Heart left ventricle (tissue), 16 donors: Measurements from ENCODE around the gene CCL1. TPM values are rescaled to one million over a fixed set of nuclear protein-coding genes. Genes with fewer than 3 reads are reported as not detected.
A peak's percentile ranks its signal among the peaks of the same experiment; 100 is the strongest.

Experiments
- ATAC-seq, 4 donors: fragments of 200-7000 bp; cut with Tn5 transposase; one replicate each; pipeline ENCODE4 v1.9.1; 2020 to 2022; ENCODE audit warnings: moderate library complexity in 4 of 4, mild to moderate bottlenecking in 3 of 4, moderate number of reproducible peaks in 1 of 4
- DNase-seq, 5 donors: peaks; one replicate each; pipeline ENCODE4 v3.0.0-alpha.2; 2020
- H3K27ac ChIP-seq, 12 donors: fragments of 200-600 bp; sonication (generic) in 4 of 12; one replicate each; pipeline versions ENCODE4 v1.5.0 to v1.8.0; 2016 to 2022; ENCODE audit warnings: mild to moderate bottlenecking in 2 of 12
- H3K27me3 ChIP-seq, 9 donors: fragments of 200-600 bp; sonication (generic) in 2 of 9; one replicate each; pipeline versions ENCODE4 v1.5.1 to v1.8.0; 2016 to 2022; ENCODE audit warnings: mild to moderate bottlenecking in 3 of 9
- H3K36me3 ChIP-seq, 9 donors: fragments of 200-600 bp; sonication (generic) in 2 of 9; one replicate each; pipeline versions ENCODE4 v1.5.0 to v1.8.0; 2018 to 2022; ENCODE audit warnings: mild to moderate bottlenecking in 2 of 9
- H3K4me1 ChIP-seq, 12 donors: fragments of 200-600 bp; sonication (generic) in 4 of 12; one replicate each; pipeline versions ENCODE4 v1.5.0 to v1.8.0; 2016 to 2022; ENCODE audit warnings: mild to moderate bottlenecking in 3 of 12
- H3K4me3 ChIP-seq, 12 donors: fragments of 200-600 bp; sonication (generic) in 4 of 12; one replicate each; pipeline versions ENCODE4 v1.5.0 to v1.8.0; 2017 to 2022; ENCODE audit warnings: mild to moderate bottlenecking in 9 of 12, moderate library complexity in 4 of 12
- H3K9me3 ChIP-seq, 12 donors: fragments of 200-600 bp; sonication (generic) in 4 of 12; one replicate each; pipeline versions ENCODE4 v1.5.0 to v1.8.0; 2016 to 2022; ENCODE audit warnings: mild to moderate bottlenecking in 1 of 12
- POLR2A ChIP-seq, 2 donors: fragments of 450-650 bp; IDR thresholded peaks; one replicate each; pipeline ENCODE4 v1.6.1; 2017; ENCODE audit warnings: antibody characterized with exemption in 2 of 2, mild to moderate bottlenecking in 2 of 2, moderate library complexity in 2 of 2
- WGBS, 4 donors: extraction: QIAGEN DNeasy Blood & Tissue Kit in 2 of 4; methylation state at CpG; one replicate each; pipeline versions ENCODE4 v1.1.5 to v1.1.7; 2013 to 2018; 5-methylcytosine and 5-hydroxymethylcytosine counted together
- intact Hi-C, 10 donors: fragments of 100-400 bp; cut with DNase I; formaldehyde crosslinking; loops; one replicate each; pipeline versions ENCODE4 v1.11.1 to v1.14.2; 2022
- polyA plus RNA-seq, 2 donors: library from polyadenylated mRNA; stranded (reverse); fragments of 200-250 nt; gene quantifications; one replicate each; pipeline ENCODE4 v1.2.3, GENCODE V29; 2013
- total RNA-seq, 9 donors: library from RNA; depleted of rRNA in 2 of 9; stranded (reverse); fragments of >200 nt in 2 of 9; fragmentation: NEBNext Ultra II Directional in 3 of 9; extraction: Animal tissue kit (Norgen Biotek cat#: 25700) in 3 of 9; gene quantifications; one replicate each; pipeline versions ENCODE4 v1.1.0 to v1.2.4, GENCODE V29; 2016 to 2023
- TF ChIP-seq, protein P1 (sequence below), 12 donors: fragments of 200-600 bp; sonication (generic) in 4 of 12; IDR thresholded peaks; one replicate each; pipeline versions ENCODE4 v1.5.0 to v1.8.0; 2018 to 2022; ENCODE audit warnings: antibody characterized with exemption in 12 of 12, mild to moderate bottlenecking in 5 of 12
- donor health status: ischemic (EF 13 %, LVEDD 7.1; RV severe dilation, severe dysfunction).
- donor health status: healthy with polysubstance abuse.
- donor health status: DM: no; HTN: yes; CAD: no.
- donor health status: DM: no; HTN: no; CAD: no.
- donor health status: ischemic (EF 25% LVEDD 6.9; RV normal size, moderate dysfunction).
- donor health status: ischemic (EF 25% LVEDD 5.7; RV mildly dilated, moderate dysfunction).
- donor health status: healthy.
- donor health status: DM: yes; HTN: yes; CAD: no.
- donor health status: ischemic (EF 35%, LVEDD 5.7; RV mildly dilated, moderate dysfunction).
- donor health status: nonischemic (EF 11% LVEDD 7.7; RV severe dilation, severe dysfunction).
- donor health status: DM: yes; HTN: yes; CAD: no.
- donor health status: PGD.
- donor health status: ischemic (EF 29% LVEDD 5.4; RV normal size, mild dysfunction).
- donor health status: nonischemic (EF 23%, LVEDD 6.1; RV moderate dilation, normal function).

Gene CCL1
- total and polyA plus RNA-seq, 11 donors = not detected

DNA sequence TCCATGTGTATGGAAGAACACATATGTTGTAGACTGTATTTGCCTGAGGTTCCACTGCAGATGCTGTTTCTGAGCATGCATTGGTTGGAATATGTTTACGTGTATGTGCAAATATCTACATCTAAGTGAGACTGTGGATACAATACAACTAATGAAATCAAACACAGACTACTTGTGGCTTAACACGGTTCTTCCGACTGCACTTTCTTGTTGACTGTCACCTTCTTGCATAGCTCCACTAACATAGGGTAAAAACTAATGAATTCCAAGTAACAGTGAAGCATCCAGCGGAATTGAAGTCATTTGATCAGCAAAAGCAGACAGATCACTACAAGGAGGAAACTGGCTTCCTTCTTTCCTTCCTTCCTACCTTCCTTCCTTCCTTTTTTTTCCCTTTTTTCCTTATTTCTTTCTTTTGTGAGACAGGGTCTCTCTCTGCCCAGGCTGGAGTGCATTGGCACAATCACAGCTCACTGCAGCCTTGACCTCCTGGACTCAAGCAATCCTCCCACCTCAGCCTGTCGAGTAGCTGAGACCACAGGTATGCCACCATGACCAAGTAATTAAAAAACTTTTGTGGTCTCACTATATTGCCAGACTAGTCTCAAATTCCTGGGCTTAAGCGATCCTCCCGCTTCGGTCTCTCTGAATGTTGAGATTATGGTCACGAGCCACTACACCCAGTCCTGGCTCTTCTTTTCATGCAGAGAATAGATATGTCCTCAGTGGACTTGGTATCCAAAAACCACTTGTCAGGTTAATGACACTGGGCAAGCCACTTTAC is 22.0 kb upstream of the CCL1 start:
- Histone ChIP-seq H3K27me3 (peaks cover 0 to 16% (median 4%) of the 10 kb centered on the region in 9 donors), H3K4me1 (peaks cover 0 to 35% (median 0%) of the 10 kb centered on the region in 12 donors), H3K27ac (no peak overlapping the region), H3K9me3 (no peaks in the 10 kb centered on the region), H3K36me3 (no peaks in the 10 kb centered on the region), H3K4me3 (no peak overlapping the region)
- intact Hi-C loops = no loop called here
- no peak for TF ChIP-seq POLR2A (IDR thresholded peaks at IDR 0.05)
- TF ChIP-seq, protein P1, sequence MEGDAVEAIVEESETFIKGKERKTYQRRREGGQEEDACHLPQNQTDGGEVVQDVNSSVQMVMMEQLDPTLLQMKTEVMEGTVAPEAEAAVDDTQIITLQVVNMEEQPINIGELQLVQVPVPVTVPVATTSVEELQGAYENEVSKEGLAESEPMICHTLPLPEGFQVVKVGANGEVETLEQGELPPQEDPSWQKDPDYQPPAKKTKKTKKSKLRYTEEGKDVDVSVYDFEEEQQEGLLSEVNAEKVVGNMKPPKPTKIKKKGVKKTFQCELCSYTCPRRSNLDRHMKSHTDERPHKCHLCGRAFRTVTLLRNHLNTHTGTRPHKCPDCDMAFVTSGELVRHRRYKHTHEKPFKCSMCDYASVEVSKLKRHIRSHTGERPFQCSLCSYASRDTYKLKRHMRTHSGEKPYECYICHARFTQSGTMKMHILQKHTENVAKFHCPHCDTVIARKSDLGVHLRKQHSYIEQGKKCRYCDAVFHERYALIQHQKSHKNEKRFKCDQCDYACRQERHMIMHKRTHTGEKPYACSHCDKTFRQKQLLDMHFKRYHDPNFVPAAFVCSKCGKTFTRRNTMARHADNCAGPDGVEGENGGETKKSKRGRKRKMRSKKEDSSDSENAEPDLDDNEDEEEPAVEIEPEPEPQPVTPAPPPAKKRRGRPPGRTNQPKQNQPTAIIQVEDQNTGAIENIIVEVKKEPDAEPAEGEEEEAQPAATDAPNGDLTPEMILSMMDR (IDR thresholded peaks at IDR 0.05) = no peak
- WGBS, 4 donors = 62 to 77% (median 70%) methylated on average over 9 of the region's 9 CpGs
- DNase-seq = no peak
- ATAC-seq = no peak

DNA sequence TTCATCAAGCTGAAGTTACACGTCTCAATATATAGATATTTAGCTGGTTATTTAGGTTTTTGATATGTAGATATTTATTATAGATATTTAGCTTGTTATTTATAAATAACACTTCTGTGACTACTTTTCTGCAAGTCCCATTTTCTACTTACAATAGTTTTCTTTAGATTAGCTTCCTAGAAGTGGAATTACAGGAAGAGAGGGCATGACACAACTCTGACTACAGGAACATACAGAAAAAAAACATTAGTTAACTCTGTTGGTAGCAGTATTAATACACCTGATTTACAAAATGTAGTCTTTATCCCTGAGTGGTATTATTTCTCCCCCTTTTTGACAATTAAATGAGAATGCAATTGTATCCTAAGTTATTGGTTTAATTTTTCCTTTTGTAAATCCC is 21.2 kb upstream of the CCL1 start:
- DNase-seq (no peak), ATAC-seq (no peak)
- WGBS, 4 donors = 74 to 78% (median 76%) methylated on average over 1 of the region's 1 CpG
- Histone ChIP-seq H3K4me1 (peaks cover 0 to 37% (median 0%) of the 10 kb centered on the region in 12 donors), H3K27ac (no peak overlapping the region), H3K36me3 (no peaks in the 10 kb centered on the region), H3K4me3 (no peak overlapping the region), H3K27me3 (peaks cover 0 to 19% (median under 1%) of the 10 kb centered on the region in 9 donors), H3K9me3 (no peaks in the 10 kb centered on the region)
- no peak for TF ChIP-seq POLR2A (IDR thresholded peaks at IDR 0.05)
- TF ChIP-seq, protein P1 (IDR thresholded peaks at IDR 0.05) = no peak
- intact Hi-C loops = no loop called here

DNA sequence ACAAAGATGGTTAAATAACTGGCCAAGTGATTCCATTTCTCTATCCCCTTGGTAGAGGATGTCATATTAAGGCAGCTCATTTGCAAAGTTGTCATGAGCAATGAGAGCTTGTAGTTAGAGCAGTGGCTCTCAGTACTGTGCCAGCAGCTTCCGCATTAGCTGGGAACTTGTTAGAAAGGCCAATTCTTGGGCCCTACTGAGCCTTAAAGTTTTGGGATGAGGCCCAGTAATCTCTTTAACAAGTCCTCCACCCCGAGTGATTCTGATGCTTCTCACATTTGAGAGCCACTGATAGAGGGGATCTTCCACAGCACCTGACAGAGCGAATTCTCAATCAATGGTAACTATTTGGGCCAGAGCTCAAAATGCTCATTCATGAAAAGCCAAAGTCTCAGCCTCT is 20.2 kb upstream of the CCL1 start:
- TF ChIP-seq, protein P1 (IDR thresholded peaks at IDR 0.05) = no peak
- no peak for TF ChIP-seq POLR2A (IDR thresholded peaks at IDR 0.05)
- intact Hi-C loops = no loop called here
- Histone ChIP-seq H3K27ac (no peak overlapping the region), H3K4me1 (peaks cover 0 to 48% (median 0%) of the 10 kb centered on the region in 12 donors), H3K36me3 (no peaks in the 10 kb centered on the region), H3K27me3 (peaks cover 0 to 19% (median 0%) of the 10 kb centered on the region in 9 donors), H3K4me3 (no peak overlapping the region), H3K9me3 (no peaks in the 10 kb centered on the region)
- ATAC-seq (no peak), DNase-seq (no peak)
- WGBS, 4 donors = 68 to 79% (median 74%) methylated on average over 3 of the region's 3 CpGs

DNA sequence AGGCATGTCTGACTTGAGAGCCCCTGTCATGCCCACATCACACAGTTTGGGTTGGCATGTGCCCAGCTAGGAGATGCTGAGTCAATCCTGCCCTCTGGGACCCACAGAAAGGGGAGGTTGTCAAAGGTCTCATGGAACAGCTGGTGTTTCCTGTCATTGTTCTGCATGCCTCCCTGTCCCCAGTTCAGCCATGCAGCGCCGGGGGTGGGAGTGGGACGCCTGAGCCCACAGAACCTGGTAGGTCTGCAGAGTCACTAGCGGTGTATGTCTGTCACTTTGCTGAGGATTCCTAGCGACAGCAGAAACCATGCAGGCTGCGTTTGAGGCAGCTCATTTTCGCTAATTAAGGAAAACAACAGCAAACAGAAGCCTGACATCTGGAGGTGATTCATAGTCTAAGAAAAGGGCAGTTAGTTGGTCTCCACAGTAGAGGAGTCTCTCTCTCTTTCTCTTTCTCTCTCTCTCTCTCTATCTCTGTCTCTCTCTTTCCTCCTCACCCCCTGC is 19.6 kb upstream of the CCL1 start:
- intact Hi-C loops = no loop called here
- 27 to 39% (median 31%) methylated on average over 7 of the region's 7 CpGs for WGBS, 4 donors
- no peak for DNase-seq
- Histone ChIP-seq H3K9me3 (no peaks in the 10 kb centered on the region), H3K27ac (no peak overlapping the region), H3K27me3 (peaks cover 0 to 19% (median 0%) of the 10 kb centered on the region in 9 donors), H3K4me3 (no peak overlapping the region), H3K4me1 (peaks cover 0 to 50% (median 0%) of the 10 kb centered on the region in 12 donors), H3K36me3 (no peaks in the 10 kb centered on the region)
- peak in 1 of 4 donors; percentile 52 for ATAC-seq
- TF ChIP-seq POLR2A (IDR thresholded peaks at IDR 0.05) = no peak
- TF ChIP-seq, protein P1 (IDR thresholded peaks at IDR 0.05) = no peak
